Stimulated activated naive CD4-positive, alpha-beta T cell treated with Interleukin-2 at 50 U/mL for 16 hours (primary cell): ENCODE results near the gene SH3BP4.

Source experiments
- DNase-seq: peaks from one replicate; lab custom pipeline; 2025; lab: John Stamatoyannopoulos, UW

The SH3BP4 gene

GRCh38 chr2:234983011-234983726 lies 31.4 kb downstream of the SH3BP4 start:
- no peak for DNase-seq

GRCh38 chr2:234985608-234986245 lies 33.9 kb downstream of the SH3BP4 start:
- no peak for DNase-seq

GRCh38 chr2:234986390-234986789 lies 34.6 kb downstream of the SH3BP4 start:
- no peak for DNase-seq

GRCh38 chr2:234986876-234987720 lies 35.3 kb downstream of the SH3BP4 start:
- DNase-seq = no peak

GRCh38 chr2:234987754-234988153 lies 35.9 kb downstream of the SH3BP4 start:
- no peak for DNase-seq

- DNase-seq = no peak
Measured at GRCh38 chr2:234988491-234988890, 36.7 kb downstream of the SH3BP4 start.

GRCh38 chr2:234989183-234989701 lies 37.4 kb downstream of the SH3BP4 start:
- no peak for DNase-seq

- no peak for DNase-seq
Measured at GRCh38 chr2:234990300-234990699, 38.5 kb downstream of the SH3BP4 start.

GRCh38 chr2:234991290-234991689 lies 39.5 kb downstream of the SH3BP4 start:
- DNase-seq = no peak

GRCh38 chr2:234991793-234992192 lies 40.0 kb downstream of the SH3BP4 start:
- no peak for DNase-seq

- DNase-seq = no peak
Measured at GRCh38 chr2:234992196-234992595, 40.4 kb downstream of the SH3BP4 start.

- DNase-seq = no peak
Measured at GRCh38 chr2:234992624-234993349, 41.0 kb downstream of the SH3BP4 start.

GRCh38 chr2:234993541-234993981 lies 41.7 kb downstream of the SH3BP4 start:
- DNase-seq = no peak

- no peak for DNase-seq
Measured at GRCh38 chr2:234994438-234995321, 42.9 kb downstream of the SH3BP4 start.

- DNase-seq = no peak
Measured at GRCh38 chr2:234995332-234996068, 43.7 kb downstream of the SH3BP4 start.

- no peak for DNase-seq
Measured at GRCh38 chr2:234996069-234996940, 44.5 kb downstream of the SH3BP4 start.

GRCh38 chr2:234996941-234997270 lies 45.1 kb downstream of the SH3BP4 start:
- DNase-seq = no peak

- DNase-seq = no peak
Measured at GRCh38 chr2:234997389-234997788, 45.6 kb downstream of the SH3BP4 start.
